ENCODE measurements around the gene NUP188. TPM values are rescaled to one million over a fixed set of nuclear protein-coding genes. Genes with fewer than 3 reads are reported as not detected.

The NUP188 gene
- total RNA-seq, 3 donors from 2014 or later (not counting 1 experiment from before 2014, with no cell fraction given): 53.9 to 66.4 (median 58.3) TPM

DNA sequence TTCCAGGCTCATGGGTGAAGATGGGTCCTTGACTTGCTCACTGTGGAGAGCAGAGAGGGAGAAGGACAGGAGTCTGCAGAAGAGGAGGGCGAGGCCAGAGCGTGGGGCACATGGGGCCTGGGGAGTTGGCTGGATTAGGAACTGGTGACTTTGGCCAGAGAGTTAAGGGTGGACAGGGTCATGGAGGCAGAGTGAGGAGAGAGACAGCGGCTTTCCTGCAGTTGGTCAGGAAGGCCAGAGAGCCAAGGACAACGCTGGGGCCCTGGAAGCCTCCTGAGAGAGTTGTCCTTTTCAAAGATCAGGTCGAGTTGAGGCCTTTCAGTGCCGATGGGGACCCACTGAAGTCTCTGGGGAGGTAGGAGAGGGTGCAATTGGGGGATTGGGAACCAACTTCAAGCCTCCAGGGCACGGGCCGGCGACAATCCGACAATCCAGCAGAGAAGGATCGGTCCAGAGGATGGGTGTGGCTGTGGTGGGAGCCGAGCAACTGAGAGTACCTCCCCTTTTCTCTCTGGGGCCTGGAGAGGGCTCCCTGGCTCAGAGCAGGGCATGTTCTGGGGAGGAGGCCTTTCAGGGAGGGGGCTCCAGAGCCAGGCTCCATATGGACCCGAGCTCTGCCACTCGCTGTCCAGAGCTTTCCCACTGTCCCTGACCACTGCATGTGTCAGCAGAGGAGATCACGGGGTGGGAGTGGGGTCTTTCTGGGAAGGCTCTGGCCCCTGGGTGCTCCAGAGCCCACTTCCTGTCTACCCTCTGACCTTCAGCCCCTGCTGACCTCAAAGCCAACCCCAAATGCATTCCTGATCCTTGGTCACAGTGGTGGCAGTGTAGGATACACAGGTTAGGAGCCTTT, 34.2 kb upstream of the NUP188 start:
- no peak overlapping the region for H3K27ac ChIP-seq (ENCODE audit: low read length)
- intact Hi-C loops (cut with micrococcal nuclease): no loop called here
- no peak for DNase-seq
- ATAC-seq: no peak
- no peak for TF ChIP-seq CTCF (IDR thresholded peaks at IDR 0.05)
- H3K9me3 Mint-ChIP-seq: no peaks in the 10 kb centered on the region
- no peaks in the 10 kb centered on the region for H3K27me3 Mint-ChIP-seq (ENCODE audit: low read depth in 2 of 2)
- H3K4me1 ChIP-seq (ENCODE audit: control insufficient read depth, insufficient read depth, low read length): peaks cover 44% of the 10 kb centered on the region
- peaks cover 73% of the 10 kb centered on the region for H3K36me3 ChIP-seq (ENCODE audit: control insufficient read depth, insufficient read depth, low read length)
- H3K36me3 Mint-ChIP-seq: no peaks in the 10 kb centered on the region
- H3K9me3 ChIP-seq (ENCODE audit: control insufficient read depth, insufficient read depth, low read length): no peaks in the 10 kb centered on the region
- peak overlapping the region; percentile 82 to 91 for H3K27ac Mint-ChIP-seq
- WGBS (ENCODE audit: insufficient coverage): 95% methylated on average over 15 of the region's 15 CpGs
- no peaks in the 10 kb centered on the region for H3K27me3 ChIP-seq (ENCODE audit: control insufficient read depth, insufficient read depth, low read length)
- peaks cover 21 to 63% of the 10 kb centered on the region in 2 donors for H3K4me1 Mint-ChIP-seq
- H3K4me3 Mint-ChIP-seq: peak overlapping the region; percentile 50
- H3K4me3 ChIP-seq (ENCODE audit: low read length): no peak overlapping the region

- no peak overlapping the region for H3K27ac ChIP-seq (ENCODE audit: low read length)
- H3K27me3 ChIP-seq (ENCODE audit: control insufficient read depth, insufficient read depth, low read length): no peaks in the 10 kb centered on the region
- ATAC-seq (no peak), DNase-seq (no peak)
- H3K27me3 Mint-ChIP-seq (ENCODE audit: low read depth in 2 of 2): no peaks in the 10 kb centered on the region
- TF ChIP-seq CTCF (IDR thresholded peaks at IDR 0.05): no peak
- peaks cover 67% of the 10 kb centered on the region for H3K36me3 ChIP-seq (ENCODE audit: control insufficient read depth, insufficient read depth, low read length)
- no peak overlapping the region for H3K4me3 ChIP-seq (ENCODE audit: low read length)
- H3K9me3 Mint-ChIP-seq: no peaks in the 10 kb centered on the region
- no peaks in the 10 kb centered on the region for H3K36me3 Mint-ChIP-seq
- H3K4me1 Mint-ChIP-seq: peaks cover 21 to 59% of the 10 kb centered on the region in 2 donors
- intact Hi-C loops (cut with micrococcal nuclease): no loop called here
- 85% methylated on average over 23 of the region's 23 CpGs for WGBS (ENCODE audit: insufficient coverage)
- H3K9me3 ChIP-seq (ENCODE audit: control insufficient read depth, insufficient read depth, low read length): no peaks in the 10 kb centered on the region
- H3K27ac Mint-ChIP-seq: peak overlapping the region in 1 of 2 donors; percentile 91
- H3K4me3 Mint-ChIP-seq: no peak overlapping the region
- peaks cover 41% of the 10 kb centered on the region for H3K4me1 ChIP-seq (ENCODE audit: control insufficient read depth, insufficient read depth, low read length)
These were observed 33.3 kb upstream of the NUP188 start for GRCh38 chr9:128913995-128914772.

DNA sequence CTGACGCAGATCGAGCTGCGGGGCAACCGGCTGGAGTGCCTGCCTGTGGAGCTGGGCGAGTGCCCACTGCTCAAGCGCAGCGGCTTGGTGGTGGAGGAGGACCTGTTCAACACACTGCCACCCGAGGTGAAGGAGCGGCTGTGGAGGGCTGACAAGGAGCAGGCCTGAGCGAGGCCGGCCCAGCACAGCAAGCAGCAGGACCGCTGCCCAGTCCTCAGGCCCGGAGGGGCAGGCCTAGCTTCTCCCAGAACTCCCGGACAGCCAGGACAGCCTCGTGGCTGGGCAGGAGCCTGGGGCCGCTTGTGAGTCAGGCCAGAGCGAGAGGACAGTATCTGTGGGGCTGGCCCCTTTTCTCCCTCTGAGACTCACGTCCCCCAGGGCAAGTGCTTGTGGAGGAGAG, 31.3 kb upstream of the NUP188 start:
- intact Hi-C loops (cut with micrococcal nuclease): no loop called here
- Mint-ChIP-seq H3K27me3 (ENCODE audit: low read depth in 2 of 2) (no peaks in the 10 kb centered on the region), H3K9me3 (no peaks in the 10 kb centered on the region), H3K4me3 (no peak overlapping the region), H3K27ac (peak overlapping the region in 1 of 2 donors; percentile 58), H3K4me1 (peaks cover 15 to 49% of the 10 kb centered on the region in 2 donors), H3K36me3 (no peaks in the 10 kb centered on the region)
- no peak overlapping the region for H3K27ac ChIP-seq (ENCODE audit: low read length)
- no peaks in the 10 kb centered on the region for H3K27me3 ChIP-seq (ENCODE audit: control insufficient read depth, insufficient read depth, low read length)
- ATAC-seq (no peak), DNase-seq (no peak)
- no peak overlapping the region for H3K4me3 ChIP-seq (ENCODE audit: low read length)
- H3K36me3 ChIP-seq (ENCODE audit: control insufficient read depth, insufficient read depth, low read length): peaks cover 51% of the 10 kb centered on the region
- WGBS (ENCODE audit: insufficient coverage): 97% methylated on average over 18 of the region's 18 CpGs
- no peak for TF ChIP-seq CTCF (IDR thresholded peaks at IDR 0.05)
- no peaks in the 10 kb centered on the region for H3K9me3 ChIP-seq (ENCODE audit: control insufficient read depth, insufficient read depth, low read length)
- peaks cover 28% of the 10 kb centered on the region for H3K4me1 ChIP-seq (ENCODE audit: control insufficient read depth, insufficient read depth, low read length)

Data from natural killer cell (primary cell).